CD4-positive, alpha-beta T cell treated with Interleukin-17A for 1 hour (primary cell): ENCODE measurements around the gene CA7.

Experiments used
- DNase-seq: peaks from one replicate; pipeline ENCODE4 v3.0.0-alpha.2; 2020

CA7 gene

DNA sequence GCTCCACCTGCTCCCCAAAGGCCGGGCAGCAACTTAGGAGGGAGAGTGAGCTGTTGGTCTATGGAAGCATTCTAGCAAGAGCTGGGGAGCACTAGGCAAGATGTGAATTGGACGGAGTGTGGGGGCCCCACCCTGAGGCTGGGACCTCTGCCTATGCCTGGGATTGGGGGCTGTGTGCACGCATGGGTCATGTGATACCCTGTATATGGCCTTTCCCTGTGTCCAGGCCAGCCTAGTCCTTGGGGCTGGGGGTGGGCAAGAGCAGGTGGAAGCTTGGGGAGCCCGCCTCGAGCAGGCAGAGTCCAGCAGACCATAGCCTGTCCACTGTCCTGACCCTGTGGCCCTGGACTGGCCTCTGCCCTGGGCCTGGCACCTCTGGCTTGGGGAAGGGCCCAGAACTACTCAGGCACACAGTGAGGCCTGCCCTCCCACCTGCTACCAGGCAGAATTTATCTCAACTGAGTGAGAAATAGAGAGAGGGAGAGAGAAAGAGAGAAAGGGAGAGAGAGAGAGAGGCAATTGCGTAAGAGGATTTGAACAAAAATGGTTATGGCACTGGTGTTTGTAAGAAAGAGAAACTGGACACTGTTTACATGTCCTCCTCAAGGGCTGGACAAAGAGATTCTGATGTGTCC lies 55.2 kb downstream of the CA7 start:
- no peak for DNase-seq

- DNase-seq = no peak
Measured at GRCh38 chr16:66899945-66900710, 55.9 kb downstream of the CA7 start.

GRCh38 chr16:66900721-66901441 lies 56.7 kb downstream of the CA7 start:
- DNase-seq = no peak

DNA sequence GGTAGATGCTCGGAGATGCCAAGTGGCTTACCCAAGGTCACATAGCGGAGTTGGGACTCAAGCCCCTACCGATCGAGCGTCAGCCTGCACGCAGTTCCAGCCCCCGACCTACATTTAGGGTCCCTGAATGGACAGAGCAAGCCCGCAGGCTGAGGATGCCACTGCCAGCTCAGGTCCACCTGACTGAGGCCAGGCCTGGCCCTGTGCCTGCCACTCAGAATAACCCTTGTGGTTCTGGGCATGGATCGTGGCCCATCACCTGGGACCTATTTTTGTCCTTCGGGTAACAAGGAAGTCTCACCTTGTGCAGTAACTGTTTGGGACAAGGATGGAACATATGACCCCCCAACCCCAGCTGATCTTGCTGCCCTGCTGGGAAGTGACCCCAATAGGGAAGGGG lies 57.4 kb downstream of the CA7 start:
- DNase-seq = no peak

DNA sequence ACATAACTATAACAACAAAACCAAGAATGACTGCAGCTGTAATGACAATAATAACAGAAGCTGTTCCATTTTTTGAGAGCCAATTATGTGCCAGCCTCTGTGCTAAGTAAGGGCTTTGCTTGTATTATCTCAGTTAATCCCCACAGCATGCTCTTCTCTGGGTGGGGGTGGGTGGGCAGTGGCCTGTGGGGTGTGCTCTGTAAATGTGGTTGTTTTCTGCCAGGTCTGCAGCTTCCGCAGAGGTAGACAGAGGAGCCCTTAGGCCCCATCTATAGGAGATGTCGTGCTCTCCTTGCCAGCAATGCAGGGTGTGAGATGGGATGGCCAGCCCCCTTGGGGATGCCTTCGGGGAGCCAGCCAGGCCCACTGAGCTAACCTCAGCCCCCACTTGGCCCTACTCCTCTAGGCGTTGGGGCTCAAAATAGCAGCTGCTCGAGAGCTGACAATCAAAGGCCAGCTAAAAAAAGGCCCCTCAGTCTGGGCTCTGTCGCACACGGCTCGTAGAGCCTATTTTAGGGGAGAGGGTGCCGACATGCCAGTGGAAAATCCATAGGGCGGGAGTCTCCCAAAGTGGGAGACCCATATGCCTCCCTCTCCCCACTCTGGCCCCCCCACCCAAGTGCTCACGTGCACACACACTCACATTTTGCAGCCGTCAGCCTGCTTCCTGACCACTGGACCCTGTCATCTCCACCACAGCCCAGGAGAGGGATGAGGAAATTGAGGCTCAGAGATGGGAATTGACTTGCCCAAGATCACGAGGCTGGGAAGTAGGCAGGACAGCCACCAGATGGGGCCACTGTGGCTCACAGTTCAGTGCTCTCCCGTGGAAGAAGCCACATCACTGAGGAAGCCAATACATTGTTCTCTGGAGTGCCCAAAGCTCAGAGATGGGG lies 58.7 kb downstream of the CA7 start:
- DNase-seq = no peak
